ENCODE data around the gene MLH1. TPM values are rescaled to one million over a fixed set of nuclear protein-coding genes. Genes with fewer than 3 reads are reported as not detected.

The MLH1 gene
- total and polyA plus RNA-seq, 2 donors (not counting 1 experiment from before 2014, with no cell fraction given): 34.4 to 62.3 TPM

- no peak for TF ChIP-seq EZH2 (IDR thresholded peaks at IDR 0.05; ENCODE audit: low read length, missing control alignments)
- no peak for TF ChIP-seq CTCF (conservative IDR thresholded peaks at IDR 0.05 in 1 of 2, IDR thresholded peaks at IDR 0.05 in 1 of 2; ENCODE audit: low read depth in 1 of 2, low read length in 2 of 2)
- Histone ChIP-seq H4K20me1 (ENCODE audit: control insufficient read depth, extremely low read depth, insufficient read depth, low read length) (no peaks in the 10 kb centered on the region), H3K4me2 (ENCODE audit: extremely low read depth, insufficient read depth, low read length) (peak overlapping the region; percentile 53), H3K9ac (ENCODE audit: insufficient read depth, low read length) (no peak overlapping the region), H3K9me3 (ENCODE audit: control insufficient read depth, insufficient read depth, low read depth, low read length) (no peaks in the 10 kb centered on the region), H3K4me3 (replicated peaks in 1 of 4; ENCODE audit: control extremely low read depth in 1 of 4, insufficient read depth in 1 of 4, low read depth in 3 of 4, low read length in 4 of 4) (peak overlapping the region in 3 of 4 experiments; percentile 11 to 37 (median 37)), H3K27me3 (ENCODE audit: control insufficient read depth, insufficient read depth, low read length) (no peaks in the 10 kb centered on the region), H3K4me1 (ENCODE audit: control insufficient read depth, extremely low read depth, insufficient read depth, low read length) (peaks cover 8% of the 10 kb centered on the region), H3K27ac (ENCODE audit: insufficient read depth, low read length) (no peak overlapping the region), H3K79me2 (ENCODE audit: control insufficient read depth, insufficient read depth, low read length) (no peaks in the 10 kb centered on the region), H2AFZ (ENCODE audit: low read length) (no peak overlapping the region), H3K36me3 (ENCODE audit: control insufficient read depth, insufficient read depth, low read length) (peaks cover 2% of the 10 kb centered on the region)
- peak; percentile 89 to 95 for DNase-seq (ENCODE audit: low read depth in 2 of 2)
Measured at GRCh38 chr3:37072892-37073291, 79.6 kb downstream of the MLH1 start.

GRCh38 chr3:37074178-37074577 lies 80.9 kb downstream of the MLH1 start:
- Histone ChIP-seq H3K79me2 (ENCODE audit: control insufficient read depth, insufficient read depth, low read length) (no peaks in the 10 kb centered on the region), H3K36me3 (ENCODE audit: control insufficient read depth, insufficient read depth, low read length) (peaks cover 5% of the 10 kb centered on the region), H3K9ac (ENCODE audit: insufficient read depth, low read length) (no peak overlapping the region), H3K27me3 (ENCODE audit: control insufficient read depth, insufficient read depth, low read length) (no peaks in the 10 kb centered on the region), H3K4me3 (replicated peaks in 1 of 4; ENCODE audit: control extremely low read depth in 1 of 4, insufficient read depth in 1 of 4, low read depth in 3 of 4, low read length in 4 of 4) (no peak overlapping the region), H3K4me2 (ENCODE audit: extremely low read depth, insufficient read depth, low read length) (peak overlapping the region; percentile 48), H3K27ac (ENCODE audit: insufficient read depth, low read length) (no peak overlapping the region), H3K4me1 (ENCODE audit: control insufficient read depth, extremely low read depth, insufficient read depth, low read length) (peaks cover 8% of the 10 kb centered on the region), H4K20me1 (ENCODE audit: control insufficient read depth, extremely low read depth, insufficient read depth, low read length) (no peaks in the 10 kb centered on the region), H2AFZ (ENCODE audit: low read length) (no peak overlapping the region), H3K9me3 (ENCODE audit: control insufficient read depth, insufficient read depth, low read depth, low read length) (no peaks in the 10 kb centered on the region)
- DNase-seq (ENCODE audit: low read depth in 2 of 2): peak; percentile 60 to 93
- no peak for TF ChIP-seq CTCF (conservative IDR thresholded peaks at IDR 0.05 in 1 of 2, IDR thresholded peaks at IDR 0.05 in 1 of 2; ENCODE audit: low read depth in 1 of 2, low read length in 2 of 2)
- no peak for TF ChIP-seq EZH2 (IDR thresholded peaks at IDR 0.05; ENCODE audit: low read length, missing control alignments)

- Histone ChIP-seq H4K20me1 (ENCODE audit: control insufficient read depth, extremely low read depth, insufficient read depth, low read length) (no peaks in the 10 kb centered on the region), H3K4me3 (replicated peaks in 1 of 4; ENCODE audit: control extremely low read depth in 1 of 4, insufficient read depth in 1 of 4, low read depth in 3 of 4, low read length in 4 of 4) (no peak overlapping the region), H3K27me3 (ENCODE audit: control insufficient read depth, insufficient read depth, low read length) (no peaks in the 10 kb centered on the region), H3K4me2 (ENCODE audit: extremely low read depth, insufficient read depth, low read length) (no peak overlapping the region), H3K4me1 (ENCODE audit: control insufficient read depth, extremely low read depth, insufficient read depth, low read length) (peaks cover 8% of the 10 kb centered on the region), H3K27ac (ENCODE audit: insufficient read depth, low read length) (no peak overlapping the region), H3K36me3 (ENCODE audit: control insufficient read depth, insufficient read depth, low read length) (peaks cover 5% of the 10 kb centered on the region), H3K9me3 (ENCODE audit: control insufficient read depth, insufficient read depth, low read depth, low read length) (no peaks in the 10 kb centered on the region), H2AFZ (ENCODE audit: low read length) (no peak overlapping the region), H3K9ac (ENCODE audit: insufficient read depth, low read length) (no peak overlapping the region), H3K79me2 (ENCODE audit: control insufficient read depth, insufficient read depth, low read length) (no peaks in the 10 kb centered on the region)
- DNase-seq (ENCODE audit: low read depth in 2 of 2): peak in 1 of 2 donors; percentile 58
- no peak for TF ChIP-seq CTCF (conservative IDR thresholded peaks at IDR 0.05 in 1 of 2, IDR thresholded peaks at IDR 0.05 in 1 of 2; ENCODE audit: low read depth in 1 of 2, low read length in 2 of 2)
- TF ChIP-seq EZH2 (IDR thresholded peaks at IDR 0.05; ENCODE audit: low read length, missing control alignments): no peak
Measured at GRCh38 chr3:37075955-37076354, 82.6 kb downstream of the MLH1 start.

Measured in fibroblast of lung (primary cell).